OCI-LY1 (cell line): Measurements from ENCODE around the gene EVA1B.
A peak's percentile ranks its signal among the peaks of the same experiment; 100 is the strongest.

Experiments
- H2AFZ ChIP-seq: fragments of 200-600 bp; sonication (generic), shearing (Covaris generic); 2 replicates; pipeline ENCODE4 v1.6.0; 2014; ENCODE audit warnings: antibody characterized with exemption, mild to moderate bottlenecking, low read length
- H3F3A ChIP-seq: fragments of 200-600 bp; sonication (generic), shearing (Covaris generic); 2 replicates; pipeline ENCODE4 v1.6.0; 2014; ENCODE audit warnings: mild to moderate bottlenecking, antibody characterized with exemption, low read length, moderate library complexity; ENCODE audit not compliant: insufficient read depth
- H3K27ac ChIP-seq: fragments of 200-600 bp; sonication (generic); 2 replicates; pipeline ENCODE4 v1.5.1; 2014; ENCODE audit warnings: low read length, mixed run types, mild to moderate bottlenecking, low read depth; ENCODE audit not compliant: poor library complexity, severe bottlenecking
- H3K27me3 ChIP-seq: fragments of 200-600 bp; sonication (generic); 2 replicates; pipeline ENCODE4 v1.6.0; 2014; ENCODE audit warnings: antibody characterized with exemption, mild to moderate bottlenecking, low read length, moderate library complexity; ENCODE audit not compliant: insufficient read depth
- H3K36me3 ChIP-seq: fragments of 200-600 bp; sonication (generic); 2 replicates; pipeline ENCODE4 v1.6.1; 2014; ENCODE audit warnings: mild to moderate bottlenecking, antibody characterized with exemption, low read length, moderate library complexity, mixed read lengths; ENCODE audit not compliant: insufficient read depth
- H3K4me1 ChIP-seq: fragments of 200-600 bp; sonication (generic); 2 replicates; pipeline ENCODE4 v1.5.1; 2014; ENCODE audit warnings: mild to moderate bottlenecking, low read length, moderate library complexity; ENCODE audit not compliant: insufficient read depth, severe bottlenecking
- H3K4me2 ChIP-seq: fragments of 200-600 bp; sonication (generic), shearing (Covaris generic); 2 replicates; pipeline ENCODE4 v1.6.1; 2014; ENCODE audit warnings: low read length
- H3K4me3 ChIP-seq: fragments of 200-600 bp; sonication (generic); 2 replicates; pipeline ENCODE4 v1.5.1; 2014; ENCODE audit warnings: low read length, low read depth, mild to moderate bottlenecking, mixed read lengths; ENCODE audit not compliant: poor library complexity, severe bottlenecking
- H3K79me2 ChIP-seq: fragments of 200-600 bp; shearing (Covaris generic); 2 replicates; pipeline ENCODE4 v1.6.1; 2016; ENCODE audit warnings: mixed run types, low read length, mixed read lengths; ENCODE audit not compliant: insufficient read depth
- H3K9ac ChIP-seq: fragments of 200-600 bp; sonication (generic), shearing (Covaris generic); 2 replicates; pipeline ENCODE4 v1.6.1; 2014; ENCODE audit warnings: mild to moderate bottlenecking, low read length, mixed read lengths
- H3K9me2 ChIP-seq: fragments of 200-600 bp; sonication (generic), shearing (Covaris generic); 2 replicates; pipeline ENCODE4 v1.6.1; 2014; ENCODE audit warnings: low read depth, mild to moderate bottlenecking, low read length, mixed read lengths
- H3K9me3 ChIP-seq: fragments of 200-600 bp; shearing (Covaris generic); 2 replicates; pipeline ENCODE4 v1.6.1; 2014; ENCODE audit warnings: low read length, mixed read lengths
- H4K20me1 ChIP-seq: fragments of 200-600 bp; sonication (generic), shearing (Covaris generic); 2 replicates; pipeline ENCODE4 v1.6.0; 2016; ENCODE audit warnings: mild to moderate bottlenecking, low read length; ENCODE audit not compliant: insufficient read depth
- EZH2 ChIP-seq: fragments of 200-600 bp; sonication (generic), shearing (Covaris generic); IDR thresholded peaks from 2 replicates; pipeline ENCODE4 v1.8.0; 2017; ENCODE audit warnings: borderline replicate concordance, mixed run types, mild to moderate bottlenecking, antibody characterized with exemption, low read length, moderate library complexity, mixed read lengths
- TF ChIP-seq, protein P1 (sequence below): fragments of 200-600 bp; sonication (generic), shearing (Covaris generic); IDR thresholded peaks from 2 replicates; pipeline ENCODE4 v1.5.1; 2017; ENCODE audit warnings: mild to moderate bottlenecking, antibody characterized with exemption, low read length, moderate library complexity, mixed read lengths

The EVA1B gene

DNA sequence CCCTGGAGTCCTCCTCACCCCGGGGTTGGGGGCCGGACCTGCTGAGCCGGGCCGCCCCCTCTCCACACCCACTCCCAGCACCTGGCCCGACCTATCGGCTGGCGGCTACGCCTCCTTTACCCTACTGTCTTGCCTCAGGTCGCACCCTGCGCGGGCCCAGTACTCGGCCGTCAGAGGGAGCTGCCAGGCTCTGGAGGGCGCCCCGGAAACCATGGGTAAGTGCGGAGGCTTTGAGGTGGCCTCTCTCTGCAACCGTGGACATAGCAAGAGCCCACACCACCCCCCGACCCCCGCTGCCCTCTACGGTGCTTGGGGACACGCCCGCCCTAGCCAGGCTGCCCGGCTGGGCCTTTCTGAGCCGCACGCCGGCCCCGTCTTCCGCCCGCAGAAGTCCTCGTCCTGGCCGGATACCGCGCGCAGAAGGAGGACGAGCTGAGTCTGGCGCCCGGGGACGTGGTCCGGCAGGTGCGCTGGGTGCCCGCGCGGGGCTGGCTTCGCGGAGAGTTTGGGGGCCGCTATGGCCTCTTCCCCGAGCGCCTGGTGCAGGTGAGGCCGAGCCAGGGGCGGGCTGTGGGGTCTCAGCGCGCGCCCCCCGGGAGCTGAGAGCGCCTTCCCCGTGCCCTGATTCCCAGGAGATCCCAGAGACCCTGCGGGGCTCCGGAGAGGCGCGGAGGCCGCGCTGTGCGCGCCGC lies 17.1 kb downstream of the EVA1B start, which contains the start of gene SH3D21:
SH3D21 (plus strand) TSS at position 159 of the 692 bp plus-strand sequence; CDS start at position 212, 53 bp downstream.
- H3K9me2 ChIP-seq = no peaks in the 10 kb centered on the region
- peaks cover 51% of the 10 kb centered on the region for H3K36me3 ChIP-seq
- no peaks in the 10 kb centered on the region for H4K20me1 ChIP-seq
- peaks cover 44% of the 10 kb centered on the region for H3K4me1 ChIP-seq
- peak within 1 kb of the TSS; percentile 50 for H3K27ac ChIP-seq
- H3K9me3 ChIP-seq = no peaks in the 10 kb centered on the region
- peak within 1 kb of the TSS; percentile 68 for H3K4me2 ChIP-seq
- peak within 1 kb of the TSS; percentile 74 for H3K9ac ChIP-seq
- peak within 1 kb of the TSS; percentile 62 for H3K4me3 ChIP-seq
- no peaks in the 10 kb centered on the region for H3F3A ChIP-seq
- no peak within 1 kb of the TSS for H2AFZ ChIP-seq
- TF ChIP-seq, protein P1, sequence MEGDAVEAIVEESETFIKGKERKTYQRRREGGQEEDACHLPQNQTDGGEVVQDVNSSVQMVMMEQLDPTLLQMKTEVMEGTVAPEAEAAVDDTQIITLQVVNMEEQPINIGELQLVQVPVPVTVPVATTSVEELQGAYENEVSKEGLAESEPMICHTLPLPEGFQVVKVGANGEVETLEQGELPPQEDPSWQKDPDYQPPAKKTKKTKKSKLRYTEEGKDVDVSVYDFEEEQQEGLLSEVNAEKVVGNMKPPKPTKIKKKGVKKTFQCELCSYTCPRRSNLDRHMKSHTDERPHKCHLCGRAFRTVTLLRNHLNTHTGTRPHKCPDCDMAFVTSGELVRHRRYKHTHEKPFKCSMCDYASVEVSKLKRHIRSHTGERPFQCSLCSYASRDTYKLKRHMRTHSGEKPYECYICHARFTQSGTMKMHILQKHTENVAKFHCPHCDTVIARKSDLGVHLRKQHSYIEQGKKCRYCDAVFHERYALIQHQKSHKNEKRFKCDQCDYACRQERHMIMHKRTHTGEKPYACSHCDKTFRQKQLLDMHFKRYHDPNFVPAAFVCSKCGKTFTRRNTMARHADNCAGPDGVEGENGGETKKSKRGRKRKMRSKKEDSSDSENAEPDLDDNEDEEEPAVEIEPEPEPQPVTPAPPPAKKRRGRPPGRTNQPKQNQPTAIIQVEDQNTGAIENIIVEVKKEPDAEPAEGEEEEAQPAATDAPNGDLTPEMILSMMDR = peak; percentile 28; the same call in 1 of the 2 replicates
- no peak for TF ChIP-seq EZH2
- H3K27me3 ChIP-seq = no peaks in the 10 kb centered on the region
- no peaks in the 10 kb centered on the region for H3K79me2 ChIP-seq

DNA sequence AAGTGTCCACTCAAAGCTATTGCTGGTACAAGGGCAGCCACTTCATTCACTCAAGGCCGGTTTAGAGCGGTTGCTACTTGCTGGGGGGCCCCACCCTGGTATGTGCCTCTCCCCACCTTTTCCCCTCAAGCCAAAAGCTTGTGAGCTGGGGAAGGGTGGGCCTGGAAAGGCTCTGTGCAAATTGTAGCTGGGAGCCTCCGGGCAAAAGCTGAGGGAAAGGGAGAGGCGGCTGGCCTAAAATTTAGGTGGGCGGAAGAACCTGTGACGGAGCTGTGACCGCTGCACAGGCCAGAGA lies 17.6 kb downstream of the EVA1B start:
- H3K27ac ChIP-seq = peak overlapping the region; percentile 50
- no peak overlapping the region; the same call in 1 of the 2 replicates for H3K9ac ChIP-seq
- no peaks in the 10 kb centered on the region for H3K27me3 ChIP-seq
- H3K9me3 ChIP-seq = no peaks in the 10 kb centered on the region
- no peaks in the 10 kb centered on the region for H3F3A ChIP-seq
- H3K79me2 ChIP-seq = no peaks in the 10 kb centered on the region
- H3K4me2 ChIP-seq = peak overlapping the region; percentile 68; the same call in 1 of the 2 replicates
- no peaks in the 10 kb centered on the region for H3K9me2 ChIP-seq
- peak overlapping the region; percentile 62 for H3K4me3 ChIP-seq
- peaks cover 44% of the 10 kb centered on the region for H3K4me1 ChIP-seq
- TF ChIP-seq EZH2 = no peak
- TF ChIP-seq, protein P1 = no peak
- no peak overlapping the region for H2AFZ ChIP-seq
- H4K20me1 ChIP-seq = no peaks in the 10 kb centered on the region
- H3K36me3 ChIP-seq = peaks cover 55% of the 10 kb centered on the region

DNA sequence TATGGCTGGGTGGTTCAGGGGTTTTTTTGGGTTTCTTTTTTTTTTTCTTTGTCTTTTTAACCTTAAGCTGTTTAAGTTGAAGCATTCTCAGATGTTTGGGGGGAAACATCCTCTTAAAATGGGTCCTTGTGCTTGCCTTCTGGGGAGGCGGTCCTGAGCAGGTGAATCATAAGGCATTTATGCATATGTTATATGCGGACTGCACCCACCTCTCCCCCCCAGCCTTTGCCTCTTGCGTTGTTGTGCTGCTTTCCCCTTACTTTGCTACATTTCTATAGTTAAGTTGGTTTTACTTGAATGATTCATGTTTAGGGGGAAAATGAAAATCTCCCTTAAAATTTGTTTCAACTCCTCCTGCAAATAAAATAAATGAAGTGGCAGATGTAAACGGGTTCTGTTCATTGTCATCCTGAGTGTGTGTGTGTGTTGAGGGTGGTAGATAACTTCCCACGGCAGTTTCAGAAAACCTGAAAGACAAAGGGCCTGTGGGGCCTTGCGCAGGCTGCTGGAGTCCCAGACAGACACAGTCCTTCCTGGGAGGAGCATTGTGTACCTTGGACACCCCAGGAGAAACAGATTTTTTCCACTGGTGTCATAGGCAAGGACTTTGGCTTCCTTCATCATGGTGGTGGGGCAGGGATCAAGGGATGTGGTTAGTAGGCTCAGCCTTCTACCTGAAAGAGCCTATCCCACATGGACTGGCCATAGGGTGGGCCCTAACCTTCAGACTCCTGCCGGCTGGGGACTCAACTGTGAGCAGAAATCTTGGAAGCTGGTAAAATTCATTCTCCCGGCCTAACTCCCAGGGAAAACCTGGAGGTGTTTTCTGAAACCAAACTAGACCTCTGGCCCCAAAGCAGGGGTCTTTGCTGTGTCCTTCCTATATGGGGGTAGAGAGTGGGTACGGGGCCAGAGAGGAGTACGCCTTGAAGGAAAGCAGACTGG lies 18.2 kb downstream of the EVA1B start:
- no peak overlapping the region; the same call in 1 of the 2 replicates for H3K9ac ChIP-seq
- H3K9me3 ChIP-seq = no peaks in the 10 kb centered on the region
- H3K36me3 ChIP-seq = peaks cover 55% of the 10 kb centered on the region
- no peaks in the 10 kb centered on the region for H3K79me2 ChIP-seq
- no peaks in the 10 kb centered on the region for H3F3A ChIP-seq
- no peak for TF ChIP-seq EZH2
- TF ChIP-seq, protein P1 = no peak
- no peaks in the 10 kb centered on the region for H4K20me1 ChIP-seq
- peak overlapping the region; percentile 68; the same call in 1 of the 2 replicates for H3K4me2 ChIP-seq
- H3K27me3 ChIP-seq = no peaks in the 10 kb centered on the region
- no peaks in the 10 kb centered on the region for H3K9me2 ChIP-seq
- peak overlapping the region; percentile 50 for H3K27ac ChIP-seq
- peaks cover 44% of the 10 kb centered on the region for H3K4me1 ChIP-seq
- peak overlapping the region; percentile 62 for H3K4me3 ChIP-seq
- H2AFZ ChIP-seq = no peak overlapping the region
